ENCODE results near the gene MLLT1. TPM values are rescaled to one million over a fixed set of nuclear protein-coding genes. Genes with fewer than 3 reads are reported as not detected.

The MLLT1 gene
- total RNA-seq, 1 experiment from 2014 or later = 55.0 TPM

- ChIA-PET CTCF (interaction anchor here (1.1 to 1.3 kb wide), 2 partner anchors 8 to 9 kb away, joined by 4 to 7 read pairs; no protein-coding TSS in a partner anchor), POLR2A (no interaction called here), RAD21 (ENCODE audit: low non-redundant PET in 1 of 2, low total read pairs in 2 of 2, uncharacterized antibody in 2 of 2, unreplicated experiment in 2 of 2) (interaction anchor here in 1 of 2 experiments (0.5 kb wide), 1 partner anchor 130 kb away, joined by 3 read pairs; no protein-coding TSS in a partner anchor)
- DNase-seq (ENCODE audit: low read depth, low spot score) (no peak), ATAC-seq (no peak)
- H3K4me2 ChIP-seq (ENCODE audit: low read length) = no peak overlapping the region
- H3K27ac ChIP-seq (ENCODE audit: low read depth, low read length) = no peak overlapping the region
- no peaks in the 10 kb centered on the region for H3K27me3 ChIP-seq (ENCODE audit: insufficient read depth, low read length)
- H3K9me3 ChIP-seq (ENCODE audit: control insufficient read depth in 1 of 2, insufficient read depth in 1 of 2, low read depth in 1 of 2, low read length in 2 of 2) = no peaks in the 10 kb centered on the region
- H3K4me1 ChIP-seq (ENCODE audit: control insufficient read depth in 1 of 2, insufficient read depth in 2 of 2, low read length in 2 of 2) = no peaks in the 10 kb centered on the region
- no peaks in the 10 kb centered on the region for H3K79me2 ChIP-seq (ENCODE audit: insufficient read depth, low read length)
- no peaks in the 10 kb centered on the region for H3K9me2 ChIP-seq (ENCODE audit: insufficient read depth)
- H3K9ac ChIP-seq (ENCODE audit: low read length) = no peak overlapping the region
- TF ChIP-seq CBX3 (IDR thresholded peaks at IDR 0.05; ENCODE audit: low read depth) = no peak
- no peak for TF ChIP-seq RAD21 (IDR thresholded peaks at IDR 0.05; ENCODE audit: low read depth)
- no peak for TF ChIP-seq ZBTB33 (IDR thresholded peaks at IDR 0.05; ENCODE audit: extremely low read depth, insufficient replicate concordance, low read length)
- TF ChIP-seq ZFX (IDR thresholded peaks at IDR 0.05) = no peak
- no peak for TF ChIP-seq SP1 (IDR thresholded peaks at IDR 0.05; ENCODE audit: low read depth)
- no peak for TF ChIP-seq POLR2A (IDR thresholded peaks at IDR 0.05; ENCODE audit: borderline replicate concordance, extremely low read depth, insufficient read depth, insufficient read length)
- no peak for TF ChIP-seq ELF1 (IDR thresholded peaks at IDR 0.05; ENCODE audit: borderline replicate concordance, low read depth)
- no peak for TF ChIP-seq ATF3 (IDR thresholded peaks at IDR 0.05)
- no peak for TF ChIP-seq EZH2phosphoT487 (IDR thresholded peaks at IDR 0.05; ENCODE audit: borderline replicate concordance)
- TF ChIP-seq TCF7L2 (IDR thresholded peaks at IDR 0.05; ENCODE audit: borderline replicate concordance, extremely low read depth, insufficient read depth, insufficient read length) = no peak
- TF ChIP-seq ZNF274 (IDR thresholded peaks at IDR 0.05; ENCODE audit: low read depth, low read length) = no peak
- no peak for TF ChIP-seq CEBPB (IDR thresholded peaks at IDR 0.05; ENCODE audit: low read depth)
- no peak for TF ChIP-seq YY1 (IDR thresholded peaks at IDR 0.05; ENCODE audit: extremely low read depth, insufficient replicate concordance, low read depth, low read length)
- TF ChIP-seq REST (IDR thresholded peaks at IDR 0.05; ENCODE audit: low read depth) = no peak
- TF ChIP-seq JUND (IDR thresholded peaks at IDR 0.05) = no peak
- TF ChIP-seq SRF (IDR thresholded peaks at IDR 0.05; ENCODE audit: low read depth) = no peak
- no peak for TF ChIP-seq POLR2AphosphoS5 (IDR thresholded peaks at IDR 0.05; ENCODE audit: low read depth, low read length)
- TF ChIP-seq MAX (IDR thresholded peaks at IDR 0.05) = no peak
- TF ChIP-seq EGR1 (IDR thresholded peaks at IDR 0.05; ENCODE audit: low read depth) = no peak
- TF ChIP-seq EZH2 (IDR thresholded peaks at IDR 0.05) = no peak
- H3K4me3 ChIP-seq (replicated peaks in 1 of 2; ENCODE audit: low read depth in 1 of 2, low read length in 2 of 2) = no peak overlapping the region
- intact Hi-C loops (cut with micrococcal nuclease) = no loop called here
- H4K20me1 ChIP-seq (ENCODE audit: insufficient read depth) = no peaks in the 10 kb centered on the region
- no TSS peak for BruUV-seq (replicated peaks)
- no peak overlapping the region for H2AFZ ChIP-seq (ENCODE audit: low read depth, low read length, poor library complexity, severe bottlenecking)
- no peaks in the 10 kb centered on the region for H3K36me3 ChIP-seq (ENCODE audit: control insufficient read depth in 1 of 2, insufficient read depth in 2 of 2, low read length in 2 of 2)
Observed at GRCh38 chr19:6209680-6210079, 70.1 kb downstream of the MLLT1 start.
